Spleen (tissue), 11 donors: ENCODE data around the gene CDA. TPM values are rescaled to one million over a fixed set of nuclear protein-coding genes. Genes with fewer than 3 reads are reported as not detected.

ENCODE experiments used
- DNase-seq: peaks from one replicate; pipeline ENCODE4 v3.0.0-alpha.2; 2020
- H3K27ac ChIP-seq, 8 donors: fragments of 200-600 bp; sonication (generic) in 7 of 8; 1 replicate in 4 of 8; 2 replicates in 4 of 8; pipeline versions ENCODE4 v1.5.0 to v1.8.0; 2016 to 2021; ENCODE audit warnings: inconsistent platforms in 4 of 8, mild to moderate bottlenecking in 4 of 8, moderate library complexity in 1 of 8
- H3K27me3 ChIP-seq, 7 donors: fragments of 200-600 bp; sonication (generic) in 6 of 7; replicated peaks in 1 of 7; 1 replicate in 4 of 7; 2 replicates in 3 of 7; pipeline versions ENCODE4 v1.5.0 to v1.8.0; 2016 to 2021; ENCODE audit warnings: inconsistent platforms in 3 of 7, mild to moderate bottlenecking in 1 of 7
- H3K36me3 ChIP-seq, 6 donors: fragments of 200-600 bp; sonication (generic) in 5 of 6; 1 replicate in 4 of 6; 2 replicates in 2 of 6; pipeline versions ENCODE4 v1.5.0 to v1.8.0; 2016 to 2021; ENCODE audit warnings: inconsistent platforms in 2 of 6
- H3K4me1 ChIP-seq, 6 donors: fragments of 200-600 bp; sonication (generic) in 5 of 6; 1 replicate in 3 of 6; 2 replicates in 3 of 6; pipeline versions ENCODE4 v1.5.0 to v1.8.0; 2016 to 2021; ENCODE audit warnings: inconsistent platforms in 3 of 6
- H3K4me3 ChIP-seq, 8 donors: fragments of 200-600 bp; sonication (generic) in 7 of 8; 1 replicate in 4 of 8; 2 replicates in 4 of 8; pipeline versions ENCODE4 v1.5.0 to v1.8.0; 2016 to 2021; ENCODE audit warnings: inconsistent platforms in 4 of 8, mild to moderate bottlenecking in 4 of 8, moderate library complexity in 2 of 8
- H3K9me3 ChIP-seq, 8 donors: fragments of 200-600 bp; sonication (generic) in 7 of 8; 1 replicate in 4 of 8; 2 replicates in 4 of 8; pipeline versions ENCODE4 v1.5.0 to v1.8.0; 2016 to 2021; ENCODE audit warnings: inconsistent platforms in 4 of 8
- CTCF ChIP-seq, 11 experiments: fragments of 200-600 bp in 7 of 11; fragments of 450-650 bp in 4 of 11; sonication (generic) in 4 of 11; IDR thresholded peaks in 8 of 11; conservative IDR thresholded peaks in 3 of 11; 1 replicate in 7 of 11; 2 replicates in 4 of 11; pipeline versions ENCODE4 v1.4.0 to v1.8.0; 2016 to 2021; ENCODE audit warnings: antibody characterized with exemption in 11 of 11, inconsistent platforms in 4 of 11, mild to moderate bottlenecking in 1 of 11
- POLR2A ChIP-seq, 3 donors: fragments of 450-650 bp; IDR thresholded peaks; one replicate each; pipeline ENCODE4 v1.5.1; 2017; ENCODE audit warnings: antibody characterized with exemption in 3 of 3, mild to moderate bottlenecking in 1 of 3
- POLR2AphosphoS5 ChIP-seq, 3 donors: sonication (generic); formaldehyde crosslinking; IDR thresholded peaks; one replicate each; pipeline ENCODE4 v1.5.1; 2017; ENCODE audit warnings: antibody characterized with exemption in 3 of 3
- WGBS, 5 donors: extraction: QIAGEN DNeasy Blood & Tissue Kit in 3 of 5; methylation state at CpG; one replicate each; pipeline versions ENCODE4 v1.1.5 to v1.1.7; 2013 to 2018; 5-methylcytosine and 5-hydroxymethylcytosine counted together
- intact Hi-C: fragments of 100-400 bp; cut with DNase I; formaldehyde crosslinking; loops from one replicate; pipeline ENCODE4 v1.15.0; 2023; ENCODE audit warnings: low total_unique reads
- polyA plus RNA-seq, 3 donors: library from polyadenylated mRNA; stranded (reverse); fragments of 200-250 nt; gene quantifications; one replicate each; pipeline ENCODE4 v1.2.1, GENCODE V29; 2013
- total RNA-seq, 7 donors: library from RNA; depleted of rRNA in 3 of 7; stranded (reverse); fragments of >200 nt in 3 of 7; fragmentation: NEBNext Ultra II Directional in 4 of 7; extraction: Animal tissue kit (Norgen Biotek cat#: 25700) in 4 of 7; gene quantifications; one replicate each; pipeline versions ENCODE4 v1.1.0 to v1.2.1, GENCODE V29; 2016 to 2021
- donor health status: healthy with polysubstance abuse.
- donor health status: DM: no; HTN: no; CAD: no; lungs with moderate emphysema.
- donor health status: DM: no; HTN: no; CAD: no.
- donor health status: Bipolar disorder and iron deficiency.
- donor health status: healthy.
- donor health status: DM: no; HTN: no; CAD: no.
- donor health status: DM: yes; HTN: yes; CAD: no.

The CDA gene
- total and polyA plus RNA-seq, 10 donors = 4.2 to 47.2 (median 15.6) TPM

GRCh38 chr1:20586953-20587660 lies 1.8 kb upstream of the CDA start:
- Histone ChIP-seq H3K27ac (no peak overlapping the region), H3K27me3 (peaks cover 0 to 58% (median 11%) of the 10 kb centered on the region in 7 donors)
- intact Hi-C loops = no loop called here

GRCh38 chr1:20587661-20588053 lies 1.2 kb upstream of the CDA start:
- DNase-seq = no peak
- Histone ChIP-seq H3K9me3 (no peaks in the 10 kb centered on the region), H3K4me3 (no peak overlapping the region), H3K4me1 (peaks cover 0 to 42% (median 15%) of the 10 kb centered on the region in 6 donors), H3K27me3 (peaks cover 0 to 63% (median 11%) of the 10 kb centered on the region in 7 donors), H3K27ac (peak overlapping the region in 2 of 8 donors; percentile 86 to 95), H3K36me3 (no peaks in the 10 kb centered on the region)
- WGBS, 5 donors = 69 to 87% (median 71%) methylated on average over 2 of the region's 2 CpGs
- no peak for TF ChIP-seq POLR2AphosphoS5 (IDR thresholded peaks at IDR 0.05)
- TF ChIP-seq POLR2A (IDR thresholded peaks at IDR 0.05) = no peak
- TF ChIP-seq CTCF (IDR thresholded peaks at IDR 0.05 in 8 of 11, conservative IDR thresholded peaks at IDR 0.05 in 3 of 11) = no peak
- intact Hi-C loops = no loop called here

More at GRCh38 chr1:20586953-20587660, 1.8 kb upstream of the CDA start:
- H3K4me1 ChIP-seq = peaks cover 0 to 37% (median 15%) of the 10 kb centered on the region in 6 donors
- H3K9me3 ChIP-seq = no peaks in the 10 kb centered on the region
- no peak for TF ChIP-seq CTCF (IDR thresholded peaks at IDR 0.05 in 8 of 11, conservative IDR thresholded peaks at IDR 0.05 in 3 of 11)
- no peak for TF ChIP-seq POLR2AphosphoS5 (IDR thresholded peaks at IDR 0.05)
- TF ChIP-seq POLR2A (IDR thresholded peaks at IDR 0.05) = no peak
- no peaks in the 10 kb centered on the region for H3K36me3 ChIP-seq
- 66 to 81% (median 74%) methylated on average over 8 to 10 of the region's 10 CpGs for WGBS, 5 donors
- H3K4me3 ChIP-seq = no peak overlapping the region
- DNase-seq = no peak

- intact Hi-C loops = no loop called here
- peak; percentile 88 for DNase-seq
- 5 to 10% (median 8%) methylated on average over 17 to 24 of the region's 24 CpGs for WGBS, 5 donors
Observed at GRCh38 chr1:20589331-20590278, 708 bp downstream of the CDA start.

More at GRCh38 chr1:20589331-20590278, 708 bp downstream of the CDA start:
- Histone ChIP-seq H3K4me3 (peak overlapping the region; percentile 9 to 66 (median 27)), H3K27ac (peak overlapping the region; percentile 13 to 95 (median 86)), H3K4me1 (peaks cover 0 to 58% (median 15%) of the 10 kb centered on the region in 6 donors), H3K27me3 (peaks cover 0 to 71% (median 11%) of the 10 kb centered on the region in 7 donors), H3K9me3 (no peaks in the 10 kb centered on the region), H3K36me3 (peaks cover 0 to 18% (median 0%) of the 10 kb centered on the region in 6 donors)
- peak in 2 of 3 donors; percentile 32 to 42 for TF ChIP-seq POLR2AphosphoS5 (IDR thresholded peaks at IDR 0.05)
- no peak for TF ChIP-seq CTCF (IDR thresholded peaks at IDR 0.05 in 8 of 11, conservative IDR thresholded peaks at IDR 0.05 in 3 of 11)
